ENCODE results near the gene MIS12. TPM values are rescaled to one million over a fixed set of nuclear protein-coding genes. Genes with fewer than 3 reads are reported as not detected.

Gene MIS12
- total RNA-seq, 6 donors from 2014 or later, result 3.2 to 79.6 (median 15.2) TPM

DNA sequence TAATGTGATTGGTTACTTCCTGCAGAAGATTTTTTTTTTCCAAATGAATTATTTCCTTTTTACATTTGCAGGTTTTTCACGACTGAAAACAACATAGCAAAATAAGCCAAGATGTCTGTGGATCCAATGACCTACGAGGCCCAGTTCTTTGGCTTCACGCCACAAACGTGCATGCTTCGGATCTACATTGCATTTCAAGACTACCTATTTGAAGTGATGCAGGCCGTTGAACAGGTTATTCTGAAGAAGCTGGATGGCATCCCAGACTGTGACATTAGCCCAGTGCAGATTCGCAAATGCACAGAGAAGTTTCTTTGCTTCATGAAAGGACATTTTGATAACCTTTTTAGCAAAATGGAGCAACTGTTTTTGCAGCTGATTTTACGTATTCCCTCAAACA, 2.4 kb downstream of the MIS12 start:
- peaks cover 19 to 35% (median 21%) of the 10 kb centered on the region in 4 donors for H3K4me1 ChIP-seq
- DNase-seq, result no peak
- 78 to 84% methylated on average over 8 of the region's 8 CpGs for WGBS, 2 donors
- H3K27ac ChIP-seq, result no peak overlapping the region
- no peak overlapping the region for H3K4me3 ChIP-seq
- ATAC-seq (ENCODE audit: low FRiP score in 2 of 2), result no peak
- H3K9me3 ChIP-seq, result no peaks in the 10 kb centered on the region
- TF ChIP-seq EP300 (IDR thresholded peaks at IDR 0.05) (no peak), POLR2AphosphoS5 (IDR thresholded peaks at IDR 0.05) (no peak), POLR2A (IDR thresholded peaks at IDR 0.05) (no peak)
- TF ChIP-seq, protein P1, sequence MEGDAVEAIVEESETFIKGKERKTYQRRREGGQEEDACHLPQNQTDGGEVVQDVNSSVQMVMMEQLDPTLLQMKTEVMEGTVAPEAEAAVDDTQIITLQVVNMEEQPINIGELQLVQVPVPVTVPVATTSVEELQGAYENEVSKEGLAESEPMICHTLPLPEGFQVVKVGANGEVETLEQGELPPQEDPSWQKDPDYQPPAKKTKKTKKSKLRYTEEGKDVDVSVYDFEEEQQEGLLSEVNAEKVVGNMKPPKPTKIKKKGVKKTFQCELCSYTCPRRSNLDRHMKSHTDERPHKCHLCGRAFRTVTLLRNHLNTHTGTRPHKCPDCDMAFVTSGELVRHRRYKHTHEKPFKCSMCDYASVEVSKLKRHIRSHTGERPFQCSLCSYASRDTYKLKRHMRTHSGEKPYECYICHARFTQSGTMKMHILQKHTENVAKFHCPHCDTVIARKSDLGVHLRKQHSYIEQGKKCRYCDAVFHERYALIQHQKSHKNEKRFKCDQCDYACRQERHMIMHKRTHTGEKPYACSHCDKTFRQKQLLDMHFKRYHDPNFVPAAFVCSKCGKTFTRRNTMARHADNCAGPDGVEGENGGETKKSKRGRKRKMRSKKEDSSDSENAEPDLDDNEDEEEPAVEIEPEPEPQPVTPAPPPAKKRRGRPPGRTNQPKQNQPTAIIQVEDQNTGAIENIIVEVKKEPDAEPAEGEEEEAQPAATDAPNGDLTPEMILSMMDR (IDR thresholded peaks at IDR 0.05), result no peak
- peaks cover 0 to 39% (median 27%) of the 10 kb centered on the region in 4 donors for H3K36me3 ChIP-seq
- H3K27me3 ChIP-seq, result no peaks in the 10 kb centered on the region

DNA sequence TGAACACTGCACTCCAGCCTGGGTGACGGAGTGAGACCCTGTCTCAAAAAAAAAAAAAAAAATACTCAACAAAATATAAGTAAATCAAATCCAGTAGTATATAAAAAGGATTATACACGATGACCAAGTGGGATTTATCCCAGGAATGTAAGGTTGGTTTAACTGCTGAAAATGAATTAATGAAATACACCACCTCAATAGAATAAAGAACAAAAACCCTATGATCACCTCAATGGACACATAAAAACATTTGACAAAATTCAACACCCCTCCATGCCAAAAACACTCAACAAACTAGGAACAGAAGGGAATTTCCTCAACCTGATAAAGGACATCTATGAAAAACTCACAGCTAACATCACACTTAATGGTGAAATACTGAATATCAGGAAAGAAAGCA, 6.6 kb downstream of the MIS12 start:
- peaks cover 0 to 27% (median 20%) of the 10 kb centered on the region in 4 donors for H3K36me3 ChIP-seq
- H3K9me3 ChIP-seq, result no peaks in the 10 kb centered on the region
- no peak overlapping the region for H3K27ac ChIP-seq
- no peak overlapping the region for H3K4me3 ChIP-seq
- no peaks in the 10 kb centered on the region for H3K27me3 ChIP-seq
- DNase-seq (no peak), ATAC-seq (ENCODE audit: low FRiP score in 2 of 2) (no peak)
- peaks cover 0 to 4% (median 1%) of the 10 kb centered on the region in 4 donors for H3K4me1 ChIP-seq
- WGBS, 2 donors, result 95 to 96% methylated on average over 2 of the region's 2 CpGs
- TF ChIP-seq POLR2A (IDR thresholded peaks at IDR 0.05), result no peak
- TF ChIP-seq EP300 (IDR thresholded peaks at IDR 0.05), result no peak
- TF ChIP-seq POLR2AphosphoS5 (IDR thresholded peaks at IDR 0.05), result no peak

DNA sequence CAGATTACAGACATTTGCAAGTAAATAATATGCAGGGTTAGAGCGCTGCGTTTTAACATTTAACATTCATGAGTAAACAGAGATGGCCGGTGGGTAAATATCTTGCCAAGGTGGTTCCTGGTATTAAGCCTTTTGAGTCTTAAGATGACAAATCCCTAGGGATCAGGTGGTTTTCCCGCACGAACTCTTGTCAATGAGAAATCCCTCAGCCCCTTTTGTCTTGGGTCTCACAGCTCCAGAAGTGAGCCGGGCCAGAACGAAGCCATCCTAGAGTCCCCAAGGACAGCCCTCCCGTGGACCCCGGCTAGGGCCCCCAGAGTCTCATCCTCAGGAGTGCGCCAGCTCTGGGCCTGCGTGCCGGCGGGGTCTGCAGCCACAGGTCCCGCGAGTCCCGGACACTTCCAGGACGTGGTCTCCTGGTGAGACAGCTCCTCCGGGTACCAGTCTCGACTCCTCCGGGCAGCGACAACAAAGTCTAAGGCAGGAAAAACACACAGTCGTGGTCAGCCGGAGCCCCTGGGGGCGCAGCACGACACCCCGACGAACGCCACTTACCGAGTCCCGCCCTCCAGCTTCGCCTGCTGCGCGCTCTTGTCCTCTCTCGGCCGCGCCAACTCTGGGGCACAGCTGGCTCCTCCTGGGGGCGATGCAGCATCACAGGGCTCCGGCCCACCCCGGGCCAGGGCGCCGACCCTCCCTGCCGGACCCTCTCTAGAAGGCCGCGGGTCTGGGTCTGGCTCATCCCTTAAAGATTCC, 13.3 kb downstream of the MIS12 start:
- Histone ChIP-seq H3K4me3 (peak overlapping the region in 3 of 4 donors; percentile 52 to 56 (median 55)), H3K4me1 (peaks cover 4 to 19% (median 16%) of the 10 kb centered on the region in 4 donors), H3K27me3 (peaks cover 0 to 10% (median 2%) of the 10 kb centered on the region in 4 donors), H3K9me3 (no peaks in the 10 kb centered on the region), H3K27ac (no peak overlapping the region), H3K36me3 (peaks cover 0 to 3% (median 0%) of the 10 kb centered on the region in 4 donors)
- WGBS, 2 donors, result 48 to 53% methylated on average over 30 to 44 of the region's 44 CpGs
- TF ChIP-seq, protein P1 (IDR thresholded peaks at IDR 0.05), result no peak
- no peak for TF ChIP-seq POLR2AphosphoS5 (IDR thresholded peaks at IDR 0.05)
- ATAC-seq (ENCODE audit: low FRiP score in 2 of 2) (no peak), DNase-seq (peak; percentile 17 to 78)

DNA sequence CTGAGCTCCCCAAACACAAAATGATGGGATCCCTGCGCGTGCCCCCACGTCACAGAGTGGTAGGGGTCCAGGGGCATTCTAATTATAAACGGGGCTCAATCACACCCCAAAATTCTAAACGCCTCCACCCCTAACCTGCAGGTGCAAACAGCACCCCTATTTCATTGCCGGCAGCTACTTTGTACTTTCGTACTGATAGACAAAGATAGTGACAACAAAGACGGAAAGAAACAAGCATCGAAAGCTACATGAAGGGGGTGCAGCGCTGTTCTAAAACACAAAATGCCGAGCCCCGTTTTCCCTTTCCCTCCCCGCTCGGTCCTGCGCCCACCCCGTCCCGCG, 13.9 kb downstream of the MIS12 start:
- peak overlapping the region; percentile 28 to 56 (median 54) for H3K4me3 ChIP-seq
- 4 to 17% methylated on average over 15 to 18 of the region's 18 CpGs for WGBS, 2 donors
- no peak for TF ChIP-seq POLR2AphosphoS5 (IDR thresholded peaks at IDR 0.05)
- TF ChIP-seq EP300 (IDR thresholded peaks at IDR 0.05), result no peak
- TF ChIP-seq, protein P1 (IDR thresholded peaks at IDR 0.05), result no peak
- no peak for TF ChIP-seq POLR2A (IDR thresholded peaks at IDR 0.05)
- H3K27me3 ChIP-seq, result peaks cover 0 to 10% (median 2%) of the 10 kb centered on the region in 4 donors
- peak in 1 of 2 donors; percentile 6 for DNase-seq
- ATAC-seq (ENCODE audit: low FRiP score in 2 of 2), result no peak
- H3K4me1 ChIP-seq, result peaks cover 4 to 19% (median 16%) of the 10 kb centered on the region in 4 donors
- H3K27ac ChIP-seq, result peak overlapping the region in 1 of 4 donors; percentile 50
- no peaks in the 10 kb centered on the region for H3K9me3 ChIP-seq
- peaks cover 0 to 8% (median 0%) of the 10 kb centered on the region in 4 donors for H3K36me3 ChIP-seq

DNA sequence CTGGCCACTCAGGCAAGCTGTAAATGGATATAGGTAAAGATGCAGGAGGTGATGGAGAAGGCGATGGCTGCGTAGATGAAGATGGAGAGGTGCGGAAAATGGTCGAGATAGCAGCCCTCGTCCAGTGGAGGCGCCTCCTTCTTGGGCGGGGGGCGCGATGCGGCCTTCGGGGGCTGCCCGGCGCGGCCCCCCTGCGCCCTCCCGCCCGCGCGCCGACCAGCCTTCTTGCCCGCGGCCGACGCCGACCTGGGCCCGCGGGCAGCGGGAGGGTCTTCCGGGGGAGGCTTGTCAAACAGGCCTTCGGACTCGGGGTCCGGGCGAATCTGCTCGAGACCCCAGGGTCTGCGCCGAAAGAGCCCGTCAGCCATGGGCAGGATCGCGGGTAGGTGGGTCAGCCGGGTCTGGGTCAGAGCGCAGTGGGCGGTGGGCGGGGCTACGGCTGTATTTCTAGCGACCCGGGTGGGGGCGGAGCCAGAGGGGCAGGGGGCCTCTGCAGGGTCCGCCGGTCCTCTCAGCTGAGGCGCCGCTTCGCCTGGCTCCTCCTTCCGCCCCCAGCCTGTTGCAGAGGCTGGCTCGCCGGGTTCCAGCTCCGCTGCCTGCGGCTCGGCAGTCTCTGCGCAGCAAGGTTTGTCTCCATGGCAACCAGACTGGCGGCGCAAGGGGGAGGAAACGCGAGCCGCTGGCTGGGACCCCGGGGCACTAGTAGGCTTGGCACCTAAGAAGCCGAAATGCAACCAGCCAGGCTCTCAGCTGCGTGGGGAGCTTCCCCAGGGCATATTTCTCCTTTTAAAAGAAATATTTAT, 14.4 kb downstream of the MIS12 start:
- peak overlapping the region; percentile 31 to 56 (median 54) for H3K4me3 ChIP-seq
- H3K36me3 ChIP-seq, result peaks cover 0 to 14% (median 0%) of the 10 kb centered on the region in 4 donors
- ATAC-seq (ENCODE audit: low FRiP score in 2 of 2), result peak; percentile 58 to 82
- peaks cover 0 to 10% (median 2%) of the 10 kb centered on the region in 4 donors for H3K27me3 ChIP-seq
- H3K9me3 ChIP-seq, result no peaks in the 10 kb centered on the region
- 0 to 3% methylated on average over 19 to 33 of the region's 67 CpGs for WGBS, 2 donors
- no peak for TF ChIP-seq POLR2A (IDR thresholded peaks at IDR 0.05)
- TF ChIP-seq, protein P1 (IDR thresholded peaks at IDR 0.05), result no peak
- TF ChIP-seq POLR2AphosphoS5 (IDR thresholded peaks at IDR 0.05), result peak in 1 of 2 donors; percentile 31
- TF ChIP-seq EP300 (IDR thresholded peaks at IDR 0.05), result no peak
- H3K27ac ChIP-seq, result peak overlapping the region in 1 of 4 donors; percentile 50
- peak; percentile 41 to 90 for DNase-seq
- peaks cover 4 to 19% (median 16%) of the 10 kb centered on the region in 4 donors for H3K4me1 ChIP-seq
